ENCODE results near the gene PHACTR3. TPM values are rescaled to one million over a fixed set of nuclear protein-coding genes. Genes with fewer than 3 reads are reported as not detected.

The PHACTR3 gene
- total RNA-seq, 1 donor from 2014 or later = not detected

DNA sequence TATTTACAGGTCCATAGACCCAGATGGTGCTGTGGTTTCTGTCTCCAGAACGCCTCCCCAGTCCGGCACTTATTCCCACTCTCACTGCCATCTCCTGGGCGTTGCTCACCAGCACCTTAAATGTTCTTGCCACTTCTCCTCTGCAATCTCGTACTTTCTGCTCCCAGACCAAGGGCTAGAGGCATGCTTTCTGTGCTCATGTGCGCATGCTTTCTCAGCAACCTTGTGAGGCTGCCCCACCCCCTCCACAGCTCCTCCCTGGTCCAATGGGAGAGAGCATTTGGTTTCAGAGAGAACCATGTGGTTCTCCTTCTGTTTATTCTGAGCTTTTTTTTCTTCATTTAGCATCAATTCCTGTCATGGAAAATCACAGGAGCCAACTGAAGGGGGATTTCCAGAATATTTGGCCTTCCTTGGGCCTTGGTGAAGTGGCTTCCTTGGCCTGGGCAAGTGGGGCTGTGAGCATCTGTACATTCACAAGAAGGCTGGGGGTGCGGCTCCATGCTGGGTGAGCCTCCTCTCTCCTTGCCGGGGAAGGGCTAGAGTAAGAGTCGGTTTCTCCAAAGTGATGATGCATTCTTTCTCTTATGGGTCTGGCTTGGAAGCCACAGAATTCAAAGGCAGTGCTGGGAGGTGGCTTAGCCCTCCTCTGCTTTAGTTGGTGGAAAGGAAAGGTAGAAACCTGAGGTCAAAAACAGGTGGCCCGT, 66.6 kb downstream of the PHACTR3 start:
- Mint-ChIP-seq H3K4me3 (ENCODE audit: low read depth) (no peak overlapping the region), H3K27me3 (ENCODE audit: low read depth) (no peaks in the 10 kb centered on the region), H3K36me3 (ENCODE audit: low read depth) (no peaks in the 10 kb centered on the region), H3K9me3 (no peaks in the 10 kb centered on the region), H3K27ac (no peak overlapping the region), H3K4me1 (ENCODE audit: low read depth) (no peaks in the 10 kb centered on the region)
- no peak for DNase-seq (ENCODE audit: low spot score)
- intact Hi-C loops (cut with micrococcal nuclease) = no loop called here

DNA sequence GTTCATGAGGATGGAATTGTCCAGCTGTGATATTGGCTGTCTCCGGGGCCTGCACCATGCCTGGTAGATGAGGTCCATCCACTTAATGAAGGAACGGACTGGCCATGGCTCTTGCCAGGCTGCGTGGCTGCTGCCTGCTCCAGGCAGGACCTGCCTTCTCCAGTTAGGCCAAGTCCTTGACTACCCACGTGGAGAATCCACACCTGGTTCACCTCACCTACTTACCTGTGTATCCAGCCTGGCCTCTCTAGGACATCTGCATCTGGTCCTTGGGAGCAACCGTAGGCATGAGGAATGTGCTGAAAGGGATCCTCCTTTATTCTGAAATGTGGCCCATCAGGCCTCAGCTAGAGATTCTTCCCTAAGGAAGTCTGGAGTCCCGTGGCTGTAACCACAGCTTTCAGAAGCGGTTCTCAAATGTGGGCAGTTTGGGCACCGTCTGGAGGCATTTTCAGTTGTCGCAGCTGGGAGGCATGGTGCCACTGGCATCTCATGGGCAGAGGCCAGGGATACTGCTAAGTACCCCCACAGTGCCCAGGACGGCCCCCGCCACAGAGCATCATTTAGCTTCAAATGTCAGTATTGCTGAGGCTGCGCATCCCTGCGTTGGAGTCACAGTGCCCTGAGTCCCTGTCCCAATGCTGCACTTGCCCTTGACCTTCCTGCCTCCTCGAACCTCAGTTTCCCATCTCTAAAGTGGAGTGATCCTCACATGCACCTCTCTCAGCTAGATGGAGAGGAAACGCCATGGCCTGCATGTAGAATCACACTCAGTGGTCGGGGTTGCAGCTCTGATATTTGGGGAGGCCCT, 67.5 kb downstream of the PHACTR3 start:
- H3K4me1 Mint-ChIP-seq (ENCODE audit: low read depth) = no peaks in the 10 kb centered on the region
- DNase-seq (ENCODE audit: low spot score) = no peak
- H3K27me3 Mint-ChIP-seq (ENCODE audit: low read depth) = no peaks in the 10 kb centered on the region
- H3K4me3 Mint-ChIP-seq (ENCODE audit: low read depth) = no peak overlapping the region
- no peaks in the 10 kb centered on the region for H3K9me3 Mint-ChIP-seq
- H3K36me3 Mint-ChIP-seq (ENCODE audit: low read depth) = no peaks in the 10 kb centered on the region
- H3K27ac Mint-ChIP-seq = no peak overlapping the region
- intact Hi-C loops (cut with micrococcal nuclease) = no loop called here

DNA sequence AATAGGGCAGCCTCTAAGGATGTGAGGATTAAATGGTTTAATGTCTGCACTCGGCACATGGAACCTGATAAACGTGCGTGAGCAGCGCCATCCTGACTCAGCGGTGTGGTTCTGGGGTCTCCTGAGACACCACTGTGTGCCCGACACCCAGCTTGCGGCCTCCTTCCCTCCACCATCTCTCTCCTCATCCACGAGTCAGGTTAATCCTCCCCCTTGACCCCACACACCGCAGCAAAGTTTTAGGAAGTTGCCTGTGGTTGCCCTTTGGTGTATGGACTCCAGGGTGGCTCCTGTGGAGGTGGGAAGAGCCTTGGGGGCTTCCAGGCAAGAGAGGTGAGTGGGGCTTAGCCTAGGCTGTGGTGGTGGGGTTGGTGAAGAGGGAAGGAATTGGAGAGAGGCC, 68.2 kb downstream of the PHACTR3 start:
- Mint-ChIP-seq H3K27me3 (ENCODE audit: low read depth) (no peaks in the 10 kb centered on the region), H3K9me3 (no peaks in the 10 kb centered on the region), H3K4me1 (ENCODE audit: low read depth) (no peaks in the 10 kb centered on the region), H3K27ac (no peak overlapping the region), H3K36me3 (ENCODE audit: low read depth) (no peaks in the 10 kb centered on the region), H3K4me3 (ENCODE audit: low read depth) (no peak overlapping the region)
- intact Hi-C loops (cut with micrococcal nuclease) = no loop called here
- DNase-seq (ENCODE audit: low spot score) = no peak

DNA sequence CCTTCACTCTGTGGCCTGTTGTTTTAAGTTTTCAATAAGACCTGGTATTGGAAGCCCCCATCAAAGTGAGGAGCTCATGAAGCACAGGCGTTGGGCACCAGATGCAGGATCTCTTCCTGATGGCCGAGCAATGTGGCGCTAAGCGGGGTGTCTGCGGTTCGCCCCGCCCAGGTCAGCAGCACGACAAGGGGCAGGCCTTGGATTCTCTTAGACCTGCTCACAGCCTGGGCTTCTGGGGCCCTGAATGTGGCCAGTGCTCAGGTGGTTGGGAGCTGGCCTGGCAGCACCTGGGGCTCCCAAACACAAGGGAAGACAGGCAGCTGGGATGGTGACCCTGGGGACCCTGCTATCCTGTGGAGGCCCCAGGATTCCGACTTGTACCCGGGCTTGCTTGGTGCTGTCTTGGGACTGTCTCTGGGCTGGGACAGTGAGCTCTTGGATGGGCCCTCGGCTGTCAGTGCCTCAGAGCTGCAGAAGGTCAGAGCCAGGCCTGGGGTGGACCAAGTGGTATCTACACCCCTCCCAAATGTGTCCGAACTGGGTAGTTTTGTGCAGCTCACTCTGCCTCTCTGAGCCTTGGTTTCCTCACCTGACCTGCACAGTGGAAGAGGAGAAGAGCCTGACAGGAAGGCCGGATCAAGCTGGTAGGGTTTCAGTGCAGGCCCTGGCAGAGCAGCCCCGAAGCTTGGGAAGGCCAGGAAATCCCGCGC, 69.1 kb downstream of the PHACTR3 start:
- Mint-ChIP-seq H3K4me1 (ENCODE audit: low read depth) (no peaks in the 10 kb centered on the region), H3K27me3 (ENCODE audit: low read depth) (no peaks in the 10 kb centered on the region), H3K4me3 (ENCODE audit: low read depth) (no peak overlapping the region), H3K27ac (no peak overlapping the region), H3K36me3 (ENCODE audit: low read depth) (no peaks in the 10 kb centered on the region), H3K9me3 (no peaks in the 10 kb centered on the region)
- no peak for DNase-seq (ENCODE audit: low spot score)
- intact Hi-C loops (cut with micrococcal nuclease) = no loop called here

DNA sequence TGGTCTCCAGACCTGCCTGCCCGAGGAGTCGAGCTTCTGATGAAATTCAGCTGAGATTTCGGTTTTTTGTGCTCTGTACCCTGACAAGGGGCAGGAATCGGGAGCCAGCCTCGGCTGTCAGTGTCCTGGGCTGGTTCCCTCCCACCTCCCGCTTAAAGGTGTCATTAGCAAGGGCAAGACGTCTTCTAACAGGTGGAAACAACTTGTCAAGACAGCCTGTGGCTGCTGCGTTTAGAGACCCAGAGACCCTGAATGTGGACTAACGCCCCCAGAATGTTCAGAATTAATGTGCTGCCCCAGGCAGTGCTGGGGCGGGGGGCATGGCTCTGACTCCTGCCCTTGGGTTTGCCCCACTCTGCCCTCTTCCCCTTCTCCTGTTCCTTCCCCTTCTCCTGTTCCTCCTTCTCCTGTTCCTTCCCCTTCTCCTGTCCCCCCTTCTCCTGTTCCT, 69.7 kb downstream of the PHACTR3 start:
- no peaks in the 10 kb centered on the region for H3K36me3 Mint-ChIP-seq (ENCODE audit: low read depth)
- no peaks in the 10 kb centered on the region for H3K4me1 Mint-ChIP-seq (ENCODE audit: low read depth)
- H3K4me3 Mint-ChIP-seq (ENCODE audit: low read depth) = no peak overlapping the region
- H3K9me3 Mint-ChIP-seq = no peaks in the 10 kb centered on the region
- intact Hi-C loops (cut with micrococcal nuclease) = no loop called here
- H3K27ac Mint-ChIP-seq = no peak overlapping the region
- H3K27me3 Mint-ChIP-seq (ENCODE audit: low read depth) = no peaks in the 10 kb centered on the region
- no peak for DNase-seq (ENCODE audit: low spot score)

DNA sequence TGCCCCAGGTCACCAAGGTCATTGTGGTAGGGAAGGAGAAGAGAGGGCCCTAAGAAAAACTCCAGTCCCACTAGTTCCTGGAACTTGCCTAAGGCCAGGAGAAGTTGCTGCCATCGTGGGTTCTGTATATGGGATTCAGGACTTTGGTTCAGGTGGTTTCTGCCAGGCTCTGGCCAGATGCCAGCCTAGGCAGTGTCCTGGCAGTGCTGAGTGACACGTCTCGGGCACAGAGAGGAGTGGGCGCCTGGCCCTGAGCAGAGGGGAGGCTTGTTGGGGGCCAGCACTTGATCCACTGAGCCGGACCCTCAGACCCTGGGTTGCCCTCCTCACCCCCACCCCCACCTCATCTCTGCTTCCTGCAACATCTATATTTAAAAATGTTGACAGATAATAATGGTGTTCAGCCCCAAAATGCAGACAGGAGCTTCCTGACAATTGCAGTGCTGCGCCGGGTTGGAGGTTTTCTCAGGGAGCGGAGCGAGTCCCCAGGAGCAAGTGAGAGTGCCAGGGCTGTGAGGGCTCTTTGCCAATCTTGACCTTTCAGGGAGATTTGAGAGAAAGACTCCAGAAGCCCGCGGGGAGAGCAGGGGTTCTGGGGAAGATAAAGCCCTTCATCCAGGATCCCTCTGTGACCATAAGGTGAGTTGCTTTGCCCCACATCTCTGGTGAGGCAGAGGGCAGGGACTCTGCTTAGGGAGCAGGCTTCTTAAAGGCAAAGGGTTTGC, 71.9 kb downstream of the PHACTR3 start:
- DNase-seq (ENCODE audit: low spot score) = no peak
- H3K4me1 Mint-ChIP-seq (ENCODE audit: low read depth) = no peaks in the 10 kb centered on the region
- no peaks in the 10 kb centered on the region for H3K36me3 Mint-ChIP-seq (ENCODE audit: low read depth)
- no peak overlapping the region for H3K4me3 Mint-ChIP-seq (ENCODE audit: low read depth)
- H3K27me3 Mint-ChIP-seq (ENCODE audit: low read depth) = peaks cover 2% of the 10 kb centered on the region
- no peak overlapping the region for H3K27ac Mint-ChIP-seq
- H3K9me3 Mint-ChIP-seq = no peaks in the 10 kb centered on the region
- intact Hi-C loops (cut with micrococcal nuclease) = no loop called here

DNA sequence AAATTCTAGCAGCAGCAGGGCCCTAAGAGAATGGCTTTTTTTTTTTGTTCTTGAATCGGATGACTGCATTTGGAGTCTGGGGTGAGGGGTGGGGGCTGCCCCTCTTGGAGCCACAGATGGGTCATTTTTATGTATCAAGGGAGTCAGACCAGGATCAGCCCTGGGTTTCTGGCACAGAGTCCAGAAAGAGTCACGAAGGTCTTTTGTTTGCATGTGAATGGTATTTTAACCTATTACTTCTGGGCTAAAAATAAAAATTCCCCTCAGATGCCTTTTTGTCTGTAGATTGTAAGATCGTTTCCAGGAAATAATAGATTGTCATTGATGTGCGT, 72.5 kb downstream of the PHACTR3 start:
- H3K27ac Mint-ChIP-seq = no peak overlapping the region
- H3K4me3 Mint-ChIP-seq (ENCODE audit: low read depth) = no peak overlapping the region
- no peaks in the 10 kb centered on the region for H3K36me3 Mint-ChIP-seq (ENCODE audit: low read depth)
- H3K4me1 Mint-ChIP-seq (ENCODE audit: low read depth) = no peaks in the 10 kb centered on the region
- peaks cover 2% of the 10 kb centered on the region for H3K27me3 Mint-ChIP-seq (ENCODE audit: low read depth)
- intact Hi-C loops (cut with micrococcal nuclease) = no loop called here
- H3K9me3 Mint-ChIP-seq = no peaks in the 10 kb centered on the region
- no peak for DNase-seq (ENCODE audit: low spot score)

DNA sequence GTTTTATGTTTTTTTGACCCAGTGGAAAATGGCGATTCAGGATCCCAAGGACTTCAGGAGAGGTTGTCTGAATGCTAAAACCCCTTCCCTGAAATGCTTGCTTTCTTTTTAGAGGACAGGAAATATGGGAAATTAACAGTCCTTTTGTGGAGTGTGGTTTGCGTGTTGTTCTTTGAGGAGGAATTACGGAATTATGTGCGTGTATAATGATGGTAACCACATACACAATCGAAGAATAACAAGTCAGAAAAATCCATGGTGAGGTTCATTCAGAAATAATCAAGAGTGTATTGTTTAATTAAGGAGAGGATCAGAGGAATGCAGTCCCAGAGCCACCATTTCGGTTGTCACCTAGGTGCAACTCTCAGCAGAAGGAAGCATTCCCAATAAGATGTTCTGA, 73.2 kb downstream of the PHACTR3 start:
- DNase-seq (ENCODE audit: low spot score) = no peak
- Mint-ChIP-seq H3K27me3 (ENCODE audit: low read depth) (peaks cover 2% of the 10 kb centered on the region), H3K4me3 (ENCODE audit: low read depth) (no peak overlapping the region), H3K4me1 (ENCODE audit: low read depth) (no peaks in the 10 kb centered on the region), H3K27ac (no peak overlapping the region), H3K9me3 (no peaks in the 10 kb centered on the region), H3K36me3 (ENCODE audit: low read depth) (no peaks in the 10 kb centered on the region)
- intact Hi-C loops (cut with micrococcal nuclease) = no loop called here

DNA sequence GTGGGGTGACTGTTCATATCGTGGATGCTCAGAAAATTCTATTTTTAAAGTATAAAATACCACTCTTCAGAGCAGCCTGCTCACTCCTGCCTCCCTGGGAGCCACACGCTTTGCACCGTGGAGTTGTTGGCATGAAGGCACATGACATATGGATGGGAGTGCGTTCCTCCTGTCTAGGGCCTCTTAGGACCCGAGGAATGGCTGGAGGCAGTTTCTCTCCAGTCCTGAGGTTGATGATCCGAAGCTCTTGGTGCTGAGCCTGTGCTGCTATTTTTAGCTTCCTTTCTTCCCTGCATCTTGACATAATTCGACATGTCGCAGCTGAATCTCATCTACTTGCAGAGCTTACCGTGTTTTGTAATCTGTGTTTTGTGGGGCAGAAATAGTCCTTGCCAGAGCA, 73.9 kb downstream of the PHACTR3 start:
- Mint-ChIP-seq H3K4me1 (ENCODE audit: low read depth) (no peaks in the 10 kb centered on the region), H3K27me3 (ENCODE audit: low read depth) (peaks cover 2% of the 10 kb centered on the region), H3K9me3 (no peaks in the 10 kb centered on the region), H3K27ac (no peak overlapping the region), H3K36me3 (ENCODE audit: low read depth) (no peaks in the 10 kb centered on the region), H3K4me3 (ENCODE audit: low read depth) (no peak overlapping the region)
- intact Hi-C loops (cut with micrococcal nuclease) = no loop called here
- DNase-seq (ENCODE audit: low spot score) = no peak

DNA sequence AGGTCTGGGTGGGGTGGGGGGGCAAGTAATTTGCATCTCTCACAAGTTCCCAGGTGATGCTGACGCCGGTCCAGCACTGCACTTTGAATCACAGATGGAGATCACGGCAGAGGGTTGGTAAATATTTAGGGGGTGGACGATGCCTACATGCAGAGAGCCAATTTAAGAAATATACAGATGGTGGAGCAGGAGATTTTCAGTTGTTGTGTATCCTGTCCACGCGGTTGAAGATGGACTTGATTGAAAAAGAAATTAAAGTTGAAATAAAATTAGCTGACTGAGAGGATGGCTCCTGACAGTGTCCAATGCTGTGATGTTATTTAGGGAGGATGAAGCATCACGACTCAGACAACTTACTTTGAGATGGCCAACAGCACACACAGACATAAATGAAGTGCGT, 74.6 kb downstream of the PHACTR3 start:
- H3K27me3 Mint-ChIP-seq (ENCODE audit: low read depth) = peaks cover 2% of the 10 kb centered on the region
- H3K4me3 Mint-ChIP-seq (ENCODE audit: low read depth) = no peak overlapping the region
- no peaks in the 10 kb centered on the region for H3K4me1 Mint-ChIP-seq (ENCODE audit: low read depth)
- DNase-seq (ENCODE audit: low spot score) = no peak
- intact Hi-C loops (cut with micrococcal nuclease) = no loop called here
- H3K9me3 Mint-ChIP-seq = no peaks in the 10 kb centered on the region
- no peak overlapping the region for H3K27ac Mint-ChIP-seq
- no peaks in the 10 kb centered on the region for H3K36me3 Mint-ChIP-seq (ENCODE audit: low read depth)

DNA sequence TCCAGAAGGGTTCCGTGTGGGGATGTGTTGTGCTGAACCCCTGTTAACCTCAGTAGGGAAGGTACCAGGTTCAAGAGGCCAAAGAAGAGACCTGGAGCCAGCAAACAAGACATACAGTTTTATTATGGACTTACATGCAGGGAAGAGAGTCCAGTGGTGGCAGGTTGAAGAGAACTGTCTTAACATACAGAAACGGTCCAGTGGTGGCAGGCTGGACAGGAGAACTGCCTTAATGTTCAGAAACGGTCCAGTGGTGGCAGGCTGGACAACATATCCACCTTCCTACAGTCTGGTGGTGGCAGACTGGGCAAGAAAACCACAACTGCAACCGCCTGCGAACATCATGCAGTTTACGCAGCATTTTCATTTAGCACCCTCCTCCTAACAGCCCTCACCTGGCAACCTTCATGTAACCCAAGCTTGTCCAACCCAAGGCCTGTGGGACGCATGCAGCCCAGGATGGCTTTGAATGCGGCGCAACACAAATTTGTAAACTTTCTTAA, 75.9 kb downstream of the PHACTR3 start:
- H3K4me1 Mint-ChIP-seq (ENCODE audit: low read depth) = no peaks in the 10 kb centered on the region
- intact Hi-C loops (cut with micrococcal nuclease) = no loop called here
- peaks cover 2% of the 10 kb centered on the region for H3K27me3 Mint-ChIP-seq (ENCODE audit: low read depth)
- H3K9me3 Mint-ChIP-seq = no peaks in the 10 kb centered on the region
- H3K27ac Mint-ChIP-seq = no peak overlapping the region
- no peak overlapping the region for H3K4me3 Mint-ChIP-seq (ENCODE audit: low read depth)
- H3K36me3 Mint-ChIP-seq (ENCODE audit: low read depth) = no peaks in the 10 kb centered on the region
- DNase-seq (ENCODE audit: low spot score) = no peak

DNA sequence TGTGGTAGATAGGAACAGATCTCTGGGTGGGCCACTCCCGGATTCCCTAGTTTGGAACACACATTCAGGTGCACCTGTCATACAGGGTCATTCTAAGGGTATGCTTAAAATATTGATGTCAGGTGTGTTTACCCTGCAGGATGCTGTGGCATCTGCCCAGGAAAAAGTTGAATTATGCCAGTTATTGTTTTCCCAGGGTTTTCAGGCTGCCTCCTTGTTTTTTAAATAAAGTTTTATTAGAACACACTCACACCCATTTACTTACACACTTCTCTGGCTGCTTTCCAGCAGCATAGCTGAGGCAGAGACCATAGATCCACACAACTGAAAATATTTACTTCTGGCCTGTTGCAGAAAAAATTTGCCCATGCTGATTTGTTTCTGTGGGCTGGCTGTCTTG, 76.5 kb downstream of the PHACTR3 start:
- Mint-ChIP-seq H3K9me3 (no peaks in the 10 kb centered on the region), H3K27me3 (ENCODE audit: low read depth) (peaks cover 2% of the 10 kb centered on the region), H3K27ac (no peak overlapping the region), H3K4me3 (ENCODE audit: low read depth) (no peak overlapping the region), H3K36me3 (ENCODE audit: low read depth) (no peaks in the 10 kb centered on the region), H3K4me1 (ENCODE audit: low read depth) (no peaks in the 10 kb centered on the region)
- no peak for DNase-seq (ENCODE audit: low spot score)
- intact Hi-C loops (cut with micrococcal nuclease) = no loop called here
